SK-N-MC (cell line): ENCODE results near the gene SMCO4.

Source experiments
- EZH2 ChIP-seq: fragments of 200-600 bp; sonication (generic); IDR thresholded peaks from one replicate; pipeline ENCODE4 v1.6.1; 2017; ENCODE audit warnings: antibody characterized with exemption
- POLR2AphosphoS5 ChIP-seq: IDR thresholded peaks from 2 replicates; pipeline ENCODE4 v1.6.1; 2012; ENCODE audit warnings: mild to moderate bottlenecking, low read depth, low read length, borderline replicate concordance

- TF ChIP-seq POLR2AphosphoS5: no peak
- no peak for TF ChIP-seq EZH2
Measured at GRCh38 chr11:93481279-93481678, 61.9 kb downstream of the SMCO4 start.
